NT2/D1 (cell line): Measurements from ENCODE around the gene LGALS12.

Experiments used
- SUZ12 ChIP-seq: IDR thresholded peaks from 2 replicates; pipeline ENCODE4 v1.6.1; 2011; ENCODE audit not compliant: insufficient read length, insufficient read depth; ENCODE audit errors: extremely low read depth
- ZNF274 ChIP-seq: IDR thresholded peaks from 2 replicates; pipeline ENCODE4 v1.6.1; 2011; ENCODE audit warnings: mild to moderate bottlenecking, low read depth, low read length

DNA sequence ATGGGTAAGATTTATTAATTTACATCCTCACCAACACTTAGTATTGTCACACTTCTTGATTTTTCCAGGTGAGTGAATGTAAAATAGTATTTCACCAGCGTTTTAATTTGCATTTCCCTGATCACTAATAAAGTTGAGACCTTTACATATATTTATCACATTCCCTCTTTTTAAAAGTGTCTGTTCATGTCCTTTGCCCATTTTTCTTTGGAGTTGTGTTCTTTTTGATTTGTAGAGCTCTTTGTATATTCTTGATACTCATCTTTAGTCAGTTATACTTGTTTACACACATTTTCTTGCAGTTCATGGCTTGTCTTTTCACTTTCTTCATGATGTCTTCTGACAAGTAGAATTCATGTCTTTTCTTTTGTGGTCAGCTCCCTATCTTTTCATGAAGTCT, 12.8 kb upstream of the LGALS12 start:
- no peak for TF ChIP-seq ZNF274
- no peak for TF ChIP-seq SUZ12
